Measurements from ENCODE around the gene NR2C2AP.
A peak's percentile ranks its signal among the peaks of the same experiment; 100 is the strongest.

The NR2C2AP gene

DNA sequence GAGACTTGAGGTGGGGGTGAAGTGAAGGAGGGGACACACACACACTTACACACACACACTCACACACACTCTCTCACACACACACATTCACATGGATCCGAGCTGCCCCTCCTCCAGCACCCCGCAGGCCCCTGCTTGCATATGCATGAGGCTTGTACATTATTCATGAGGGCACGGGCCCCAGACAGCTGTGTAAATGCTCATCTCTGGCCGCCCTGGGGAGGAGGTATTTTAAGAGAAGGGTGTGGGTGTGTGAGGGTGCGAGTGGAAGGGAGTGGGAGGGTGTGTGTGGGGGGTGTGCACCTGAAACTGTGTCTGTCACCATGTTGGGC lies 10.9 kb upstream of the NR2C2AP start:
- no peak for DNase-seq

DNA sequence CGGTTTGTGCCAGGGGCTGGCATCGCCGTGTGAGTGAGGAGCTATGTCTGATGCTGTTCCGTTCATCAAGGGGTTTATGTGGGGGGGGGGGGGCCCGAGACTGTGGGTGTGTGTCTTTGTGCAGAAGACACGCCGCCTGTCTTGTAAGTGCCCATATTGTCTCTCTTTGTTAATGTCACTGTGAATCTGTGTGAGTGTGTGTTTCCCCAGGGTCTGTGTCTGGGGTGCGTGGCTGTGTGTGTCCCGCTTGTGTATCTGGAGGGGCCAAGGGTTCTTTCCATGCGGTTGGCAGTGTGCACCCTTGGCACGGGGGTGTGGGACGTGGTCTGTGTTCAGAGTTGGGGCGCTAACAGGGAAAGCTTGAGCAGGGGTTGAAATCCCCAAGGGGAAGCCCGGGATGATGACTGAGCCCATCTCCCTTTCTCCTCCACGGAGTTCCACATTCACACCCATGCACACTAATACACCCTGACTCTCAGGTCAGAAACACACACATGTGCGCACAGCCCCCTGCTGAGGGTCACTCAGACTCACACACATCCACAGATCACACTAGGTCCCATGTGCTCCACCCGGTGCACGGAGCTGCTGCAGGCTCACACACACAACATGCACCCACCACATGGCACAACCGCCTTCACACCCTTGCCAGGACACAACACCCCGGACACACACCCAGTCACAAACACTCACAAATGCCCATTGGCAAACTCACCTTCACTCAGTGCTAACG lies 10.4 kb upstream of the NR2C2AP start:
- DNase-seq: no peak

DNA sequence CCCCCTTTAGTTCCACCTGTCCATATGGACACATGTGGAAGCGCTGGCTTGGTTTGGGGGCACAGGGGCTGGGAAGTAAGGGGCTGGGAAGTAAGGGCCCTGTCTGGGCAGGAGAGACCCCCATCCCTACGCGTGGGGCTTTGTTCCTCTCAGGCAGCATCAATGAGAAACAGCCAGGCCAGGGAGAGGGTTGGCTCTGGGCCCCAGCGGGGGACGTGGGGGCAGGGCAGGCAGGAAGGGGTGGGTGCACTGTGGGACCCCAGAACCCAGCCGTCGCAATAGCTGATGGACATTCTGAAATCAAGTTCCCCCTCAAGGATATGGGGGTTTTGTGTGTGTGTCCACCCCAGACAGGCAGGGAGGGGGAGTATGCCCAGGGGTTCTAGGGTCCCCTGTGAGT lies 9.7 kb upstream of the NR2C2AP start:
- no peak for DNase-seq

DNA sequence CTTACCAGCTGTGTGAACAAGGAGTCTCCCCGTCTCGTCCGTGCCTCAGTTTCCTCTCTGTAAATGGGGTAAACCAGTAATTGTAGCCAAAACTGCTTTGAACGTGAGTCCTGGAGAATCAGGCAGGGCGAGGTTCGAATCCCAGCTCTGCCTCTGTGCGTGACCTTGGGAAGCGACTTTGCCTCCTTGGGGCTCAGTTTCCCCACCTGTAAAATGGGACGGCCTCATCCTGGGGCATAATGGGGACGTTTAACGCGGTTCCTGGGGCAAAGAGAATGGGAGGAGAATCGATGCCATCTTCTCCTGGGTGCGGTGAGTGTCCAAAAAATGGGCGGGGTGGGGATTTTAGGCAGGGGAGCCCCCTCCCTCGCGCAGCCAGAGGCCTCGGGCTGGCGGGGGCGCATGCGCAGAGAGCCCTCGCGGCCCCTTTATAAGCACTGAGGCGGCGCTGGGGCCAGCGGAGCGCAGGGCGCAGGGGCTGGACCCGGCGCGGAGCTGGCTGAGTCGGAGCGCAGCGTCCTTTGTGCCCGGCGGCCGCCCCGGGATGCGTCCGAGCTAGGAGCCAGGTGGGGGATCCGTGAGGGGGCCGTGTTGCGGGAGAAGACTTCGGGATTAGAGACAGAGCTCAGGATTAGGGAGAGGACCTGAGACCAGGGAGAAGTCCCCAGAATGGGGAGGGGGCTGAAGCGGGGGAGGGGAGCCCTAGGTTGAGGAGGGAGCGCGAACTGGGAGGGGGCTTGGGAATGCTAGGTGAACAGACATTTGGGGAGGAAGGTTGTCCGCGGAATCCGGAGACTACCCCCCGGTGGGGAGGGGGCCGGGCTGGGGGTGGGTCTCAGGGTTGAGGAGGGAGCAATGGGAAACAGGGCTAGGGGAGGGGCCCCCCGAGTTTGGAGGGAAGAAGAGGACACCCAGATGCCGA lies 8.5 kb upstream of the NR2C2AP start, which contains the start of gene NCAN:
Gene NCAN, plus strand, starts transcription at position 460 of the 922 bp plus-strand sequence. CDS start 4,996 bp downstream, outside the sequence.
- DNase-seq: peak; percentile 14

DNA sequence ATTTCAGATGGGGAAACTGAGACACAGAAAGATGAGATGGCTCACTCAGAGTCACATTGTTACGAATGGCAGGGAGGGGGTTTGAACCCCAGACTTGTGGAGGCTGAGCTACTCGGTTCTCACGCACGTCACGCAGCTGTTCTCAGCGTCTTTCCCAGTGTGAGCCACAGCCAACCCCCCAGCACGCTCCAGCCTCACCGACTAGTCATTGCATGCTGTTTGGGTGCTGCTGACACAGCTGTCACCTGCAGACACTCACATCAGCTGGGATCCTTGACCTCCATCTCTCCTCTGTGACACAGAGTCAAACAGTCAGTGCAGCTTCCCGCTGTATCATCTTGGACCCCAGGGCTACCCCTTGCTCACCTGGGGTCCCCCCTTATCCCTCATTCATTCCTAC lies 6.2 kb upstream of the NR2C2AP start:
- DNase-seq: peak; percentile 3

DNA sequence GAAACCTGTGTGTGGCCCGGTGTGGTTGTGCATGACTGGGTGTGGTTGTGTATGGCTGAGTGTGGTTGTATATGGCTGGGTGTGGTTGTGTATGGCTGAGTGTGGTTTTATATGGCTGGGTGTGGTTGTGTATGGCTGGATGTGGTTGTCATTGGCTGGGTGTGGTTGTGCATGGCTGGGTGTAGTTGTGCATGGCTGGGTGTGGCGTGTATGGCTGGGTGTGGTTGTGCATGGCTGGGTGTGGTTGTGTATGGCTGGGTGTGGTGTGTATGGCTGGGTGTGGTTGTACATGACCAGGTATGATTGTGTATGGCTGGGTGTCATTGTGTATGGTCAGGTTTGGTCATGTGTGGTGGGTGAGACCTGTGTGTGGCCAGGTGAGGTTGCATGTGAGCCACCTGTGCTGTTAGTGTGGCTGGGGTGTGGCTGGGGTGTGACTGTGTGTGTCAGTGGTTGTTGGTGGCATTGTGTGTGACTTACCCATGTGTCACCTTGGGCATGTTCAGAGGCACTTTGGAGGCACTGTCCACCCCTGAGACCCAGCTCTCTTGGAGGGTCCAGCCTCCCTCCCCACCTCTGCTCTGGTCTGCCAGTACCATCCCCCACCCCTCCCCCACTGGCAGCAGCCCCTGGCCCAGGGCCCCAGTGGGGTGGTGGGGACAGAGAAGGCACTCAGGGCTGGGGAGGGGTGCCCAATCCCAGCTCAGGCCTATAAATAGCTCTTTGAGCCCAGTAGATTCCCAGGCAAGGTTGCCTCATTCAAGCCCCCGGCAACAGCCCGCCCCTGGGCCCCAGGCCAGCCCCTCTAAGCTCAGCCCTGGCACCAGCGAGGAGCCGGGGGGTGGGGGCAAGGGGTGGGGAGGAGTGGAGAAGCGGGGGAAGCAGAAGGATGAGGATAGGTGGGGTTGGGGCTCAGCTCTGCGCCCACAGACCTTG lies 4.7 kb upstream of the NR2C2AP start:
- no peak for DNase-seq

DNA sequence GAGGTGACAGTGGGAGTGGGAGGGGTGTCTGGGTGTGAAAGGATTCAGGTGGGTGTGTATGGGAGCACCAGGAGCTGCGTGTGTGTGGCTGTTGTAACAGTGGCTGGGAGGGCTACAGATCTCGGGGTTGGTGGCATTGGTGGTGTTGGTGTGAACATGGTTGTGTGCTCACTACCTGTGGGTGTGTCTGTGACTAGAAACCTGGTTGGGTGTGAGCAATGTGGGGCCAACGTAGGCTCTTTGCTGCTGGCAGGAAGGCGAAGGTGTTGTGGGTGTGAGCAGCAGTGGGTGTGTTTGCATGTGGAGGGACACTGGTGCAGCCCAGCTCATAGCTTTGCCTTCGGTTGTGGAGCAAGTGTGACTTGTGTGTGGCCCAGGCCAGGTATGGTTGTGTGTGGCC lies 3.7 kb upstream of the NR2C2AP start:
- DNase-seq: no peak

DNA sequence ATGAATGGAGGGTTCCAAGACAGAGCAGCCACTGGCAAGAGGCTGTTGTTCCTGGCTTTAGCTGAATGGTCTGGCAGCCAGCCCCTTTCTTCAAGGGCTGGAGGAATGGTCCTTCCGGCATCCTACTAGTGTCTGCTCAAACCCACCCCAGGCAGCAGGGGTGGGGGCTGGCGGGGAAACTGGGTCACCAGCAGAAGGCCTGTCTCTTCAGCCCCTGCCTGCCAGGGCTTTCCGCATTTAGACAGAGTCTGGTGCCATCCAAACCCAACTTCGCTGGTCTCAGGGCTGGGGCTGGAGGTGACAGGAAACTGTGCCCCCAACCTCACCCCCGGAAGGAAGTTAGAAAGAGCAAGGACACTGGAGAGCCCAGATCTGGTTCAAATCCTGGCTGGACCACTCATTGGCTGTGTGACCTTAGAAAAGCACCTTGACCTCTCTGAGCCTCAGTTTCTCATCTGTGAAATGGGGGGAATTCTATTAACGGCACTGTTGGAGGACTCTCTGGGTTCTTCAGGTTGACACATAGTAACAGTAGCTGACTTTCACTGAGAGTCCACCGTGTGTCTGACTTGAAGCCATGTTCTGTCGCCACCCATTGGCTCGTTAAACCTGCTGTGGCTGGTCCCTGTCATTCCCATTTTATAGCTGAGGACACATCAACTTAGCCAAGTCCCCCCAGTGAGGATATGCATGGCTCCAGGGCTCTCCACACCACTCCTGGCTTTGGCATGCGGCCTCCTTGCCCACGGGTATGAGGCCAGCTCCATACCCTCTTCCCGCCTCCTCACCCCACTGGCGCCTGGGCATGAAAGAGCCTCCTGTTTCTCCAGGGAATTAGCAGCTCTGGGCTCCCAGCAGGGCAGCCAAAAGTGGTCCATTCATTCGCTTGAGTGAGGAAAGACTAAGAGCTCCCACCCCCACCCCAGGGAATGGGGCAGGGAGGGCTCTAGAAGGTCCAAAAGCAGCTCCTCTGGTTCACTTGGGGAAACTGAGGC lies 2.5 kb upstream of the NR2C2AP start:
- DNase-seq: no peak

DNA sequence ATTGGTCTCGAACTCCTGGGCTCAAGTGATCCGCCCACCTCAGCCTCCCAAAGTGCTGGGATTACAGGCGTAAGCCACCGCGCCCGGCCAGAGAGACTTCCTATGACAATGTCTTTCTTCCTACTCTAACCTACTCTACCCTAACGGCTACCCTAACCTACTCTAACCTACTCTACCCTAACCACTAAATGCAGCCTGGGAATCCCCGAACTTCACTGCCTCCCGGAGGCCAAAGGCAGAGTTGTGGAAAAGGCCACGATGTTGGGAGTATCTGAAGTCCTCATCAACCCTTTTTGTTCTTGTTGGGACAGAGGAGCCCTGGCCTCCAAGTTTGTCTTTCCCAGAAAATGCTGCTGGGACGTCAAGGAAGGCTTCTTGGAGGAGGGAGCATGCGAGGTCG lies 967 bp upstream of the NR2C2AP start:
- no peak for DNase-seq

DNA sequence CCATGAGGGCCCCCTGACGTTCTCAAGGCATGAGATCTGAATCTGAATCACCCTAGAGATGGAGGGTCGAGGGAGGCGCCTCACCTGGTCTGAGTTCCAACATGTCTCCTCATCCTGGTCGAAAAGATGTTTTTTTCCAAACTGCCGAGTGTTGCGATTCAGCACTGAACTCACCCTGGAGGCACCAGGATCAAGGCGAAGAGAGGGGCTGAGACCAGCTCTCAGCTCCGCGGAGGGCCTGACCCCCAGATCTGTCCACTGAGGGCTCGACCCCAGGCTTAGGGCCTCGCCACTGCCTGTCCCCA lies 555 bp downstream of the NR2C2AP start:
- no peak for DNase-seq

DNA sequence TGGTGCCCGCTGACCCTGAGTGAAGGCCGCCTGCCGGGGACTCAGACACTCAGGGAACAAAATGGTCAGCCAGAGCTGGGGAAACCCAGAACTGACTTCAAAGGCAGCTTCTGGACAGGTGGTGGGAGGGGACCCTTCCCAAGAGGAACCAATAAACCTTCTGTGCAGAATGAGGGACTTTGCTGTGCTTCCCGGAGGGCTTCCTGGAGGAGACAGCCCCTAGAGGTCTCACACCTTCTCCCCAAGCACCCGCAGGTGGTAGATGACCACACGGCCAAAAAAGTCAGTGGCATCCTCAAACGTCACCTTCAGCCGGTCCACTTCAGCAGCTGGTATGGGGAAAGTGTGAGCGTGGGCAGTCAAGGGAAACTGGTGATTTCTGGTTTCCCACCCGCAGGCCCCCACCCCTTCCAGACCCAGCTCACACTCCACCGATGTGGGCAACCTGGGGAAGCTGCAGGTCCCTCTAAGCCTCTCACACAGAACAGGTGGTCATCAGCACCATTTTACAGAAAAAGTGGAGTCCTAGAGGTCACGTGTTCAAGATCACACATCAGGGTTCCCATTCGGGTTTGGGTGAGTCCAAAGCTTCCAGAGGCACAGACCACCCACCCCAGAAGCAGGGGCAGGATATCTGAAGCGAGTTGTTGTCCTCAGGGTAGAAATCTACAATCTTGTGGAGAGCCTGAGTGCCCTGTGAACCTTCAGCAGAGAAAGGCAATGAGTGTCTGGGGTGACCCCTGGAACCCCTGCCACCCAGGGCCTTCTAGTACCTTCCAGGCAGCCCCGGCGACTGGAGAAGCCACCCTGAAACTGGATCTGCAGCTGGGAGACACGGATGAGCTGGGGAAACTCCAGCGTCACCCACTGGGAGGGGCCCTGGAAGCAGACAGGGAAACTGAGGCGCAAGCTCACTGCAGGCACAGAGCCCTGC lies 1.2 kb downstream of the NR2C2AP start:
- DNase-seq: no peak

DNA sequence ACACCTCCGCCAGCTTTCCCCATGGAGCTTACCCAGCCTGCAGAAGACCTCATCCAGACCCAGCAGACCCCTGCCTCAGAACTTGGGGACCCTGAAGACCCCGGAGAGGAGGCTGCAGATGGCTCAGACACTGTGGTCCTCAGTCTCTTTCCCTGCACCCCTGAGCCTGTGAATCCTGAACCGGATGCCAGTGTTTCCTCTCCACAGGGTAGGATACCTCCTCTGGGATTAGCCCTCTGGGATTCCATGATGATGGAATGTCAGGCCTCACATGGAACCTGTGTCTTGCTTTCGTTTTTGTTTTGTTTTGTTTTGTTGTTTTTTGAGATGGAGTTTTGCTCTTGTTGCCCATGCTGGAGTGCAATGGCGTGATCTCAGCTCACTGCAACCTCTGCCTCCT lies 9.3 kb downstream of the NR2C2AP start:
- no peak for DNase-seq

DNA sequence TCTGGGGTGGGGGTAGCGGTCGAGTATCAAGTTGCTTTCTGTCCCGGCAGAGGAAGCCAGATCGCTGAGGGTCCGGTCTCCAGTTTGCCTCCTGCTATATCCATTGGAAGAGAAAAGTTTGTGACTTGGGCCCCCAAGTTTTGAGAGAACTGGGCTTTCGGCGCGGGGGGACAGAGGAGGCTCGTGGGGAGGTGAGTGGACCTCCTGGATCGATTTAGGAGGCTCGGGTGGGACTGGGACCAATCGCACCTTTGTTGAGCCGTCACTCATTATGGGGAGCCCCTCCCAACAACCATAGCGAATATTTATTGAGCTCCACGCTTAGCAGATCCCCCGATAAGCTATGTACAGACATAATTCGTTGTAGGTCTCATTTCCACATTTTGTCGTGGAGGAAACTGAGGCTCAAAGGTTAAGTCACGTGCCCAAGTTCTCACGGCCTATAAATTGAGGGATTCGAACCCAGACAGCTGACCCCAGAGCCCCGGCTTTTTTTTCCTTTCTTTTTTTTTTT lies 10.2 kb downstream of the NR2C2AP start:
- DNase-seq: no peak

DNA sequence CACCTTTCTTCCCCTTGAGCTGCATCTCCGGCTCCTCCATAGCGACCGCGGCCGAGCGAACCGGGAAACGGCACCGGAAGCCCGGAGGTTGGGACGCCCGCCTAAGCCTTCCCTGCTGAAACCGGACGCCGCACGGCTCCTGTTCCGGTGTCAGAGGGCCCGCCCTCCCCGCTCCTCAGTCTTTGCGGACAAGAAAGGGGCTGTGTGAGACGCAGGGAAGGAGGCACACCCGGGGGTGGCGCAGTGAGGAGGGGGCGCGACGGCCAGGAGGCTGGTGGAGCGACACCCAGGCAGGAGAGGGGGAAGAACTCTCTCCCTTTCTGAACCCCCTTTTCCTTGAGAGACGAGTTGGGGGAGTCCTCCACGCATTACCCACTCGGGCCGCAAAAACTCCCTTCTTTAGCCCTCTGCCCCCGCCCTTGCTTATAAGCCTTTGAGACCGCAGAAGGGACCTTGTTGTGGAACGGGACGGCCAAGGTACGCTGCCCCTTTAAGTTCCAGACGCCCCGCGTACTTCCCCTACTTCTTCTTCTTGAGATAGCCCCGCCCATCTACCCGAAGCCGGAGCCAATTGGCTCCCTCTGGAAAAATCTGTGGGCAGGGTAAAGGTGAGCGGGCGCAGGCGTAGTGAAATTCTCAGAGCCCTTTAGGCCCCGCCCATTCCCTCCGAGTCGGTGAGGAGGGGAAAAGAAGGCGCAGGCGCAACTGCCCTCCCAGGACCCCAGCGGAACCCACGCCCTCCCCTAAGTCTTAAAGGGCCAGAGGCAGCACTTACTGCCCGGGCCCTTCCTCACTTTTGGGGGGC lies 10.9 kb downstream of the NR2C2AP start, which contains the start of the genes BORCS8 and RFXANK:
Gene BORCS8, minus strand, starts transcription at position 75 of the 805 bp plus-strand sequence. Its CDS starts 35 bp downstream, at position 40.
Gene RFXANK, plus strand, starts transcription at position 181 of the 805 bp plus-strand sequence. CDS start 1,689 bp downstream, outside the sequence.
- DNase-seq: peak; percentile 97

DNA sequence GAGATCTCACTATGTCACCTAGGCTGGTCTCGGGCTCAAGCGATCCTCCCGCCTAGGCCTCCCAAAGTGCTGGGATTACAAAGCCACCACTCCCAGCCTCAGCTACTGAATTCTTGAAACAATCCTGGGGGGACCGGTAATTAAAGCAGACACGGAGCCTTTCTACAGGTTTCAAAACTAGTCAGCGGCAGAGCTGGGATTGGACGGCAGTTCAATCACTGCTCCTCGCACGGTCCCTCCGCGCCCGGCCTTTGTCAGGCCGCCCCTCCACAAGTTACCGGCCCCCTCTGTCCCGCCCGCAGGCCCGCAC lies 11.5 kb downstream of the NR2C2AP start:
- DNase-seq: no peak

DNA sequence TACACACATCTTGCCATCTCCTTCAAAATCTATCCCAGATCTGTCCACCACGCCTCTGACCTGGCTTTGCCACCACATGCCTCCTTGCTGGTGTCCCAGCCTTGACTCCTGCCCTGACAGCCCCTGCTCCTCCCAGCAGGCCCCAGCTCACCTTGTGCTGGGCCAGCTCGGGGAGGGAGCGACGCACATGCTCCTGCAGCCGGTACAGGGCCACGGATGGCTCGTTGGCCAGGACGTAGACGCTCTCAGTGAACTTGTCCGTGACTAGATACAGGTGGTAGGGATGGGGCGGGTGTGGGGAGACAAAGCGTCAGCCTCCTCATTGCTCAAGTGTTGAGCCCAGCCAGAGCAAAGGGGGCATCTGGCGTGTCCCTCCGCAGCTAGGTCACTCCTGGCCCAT lies 16.5 kb downstream of the NR2C2AP start:
- DNase-seq: no peak

DNA sequence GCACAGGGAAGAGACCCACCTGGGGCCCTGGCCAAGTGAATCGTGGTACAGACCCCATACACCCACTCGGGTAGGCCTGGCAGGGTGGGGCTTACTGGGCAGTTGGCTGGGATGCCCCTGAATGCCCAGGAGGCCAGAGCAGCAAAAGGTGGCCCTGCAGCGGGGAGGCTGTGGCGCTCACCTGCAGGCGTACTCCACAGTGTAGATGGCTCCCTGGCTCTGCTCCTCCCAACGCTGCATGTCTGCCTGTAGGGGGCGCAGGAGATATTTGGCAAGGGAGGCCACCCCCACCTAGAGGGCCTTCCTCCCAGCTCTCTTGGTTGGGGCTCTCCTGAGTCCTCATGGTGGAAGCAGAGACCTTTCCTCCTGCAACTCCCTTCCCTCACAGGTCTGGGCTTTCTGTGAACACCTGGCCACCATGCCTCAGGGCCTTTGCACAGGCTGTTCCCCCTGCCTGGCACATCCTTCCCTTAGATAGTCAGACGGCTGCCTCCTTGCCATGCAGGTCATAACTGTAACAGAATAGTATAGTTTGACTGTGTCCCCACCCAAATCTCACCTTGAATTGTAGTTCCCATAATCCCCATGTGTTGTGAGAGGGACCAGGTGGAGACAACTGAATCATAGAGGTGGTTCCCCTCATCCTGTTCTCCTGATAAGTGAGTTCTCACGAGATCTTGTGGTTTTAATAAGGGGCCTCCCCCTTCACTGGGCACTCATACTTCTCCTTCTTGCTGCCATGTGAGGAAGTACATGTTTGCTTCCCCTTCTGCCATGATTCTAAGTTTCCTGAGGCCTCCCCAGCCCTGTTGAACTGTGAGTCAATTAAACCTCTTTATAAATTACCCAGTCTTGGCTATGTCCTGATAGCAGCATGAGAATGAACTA lies 17.1 kb downstream of the NR2C2AP start:
- DNase-seq: no peak

DNA sequence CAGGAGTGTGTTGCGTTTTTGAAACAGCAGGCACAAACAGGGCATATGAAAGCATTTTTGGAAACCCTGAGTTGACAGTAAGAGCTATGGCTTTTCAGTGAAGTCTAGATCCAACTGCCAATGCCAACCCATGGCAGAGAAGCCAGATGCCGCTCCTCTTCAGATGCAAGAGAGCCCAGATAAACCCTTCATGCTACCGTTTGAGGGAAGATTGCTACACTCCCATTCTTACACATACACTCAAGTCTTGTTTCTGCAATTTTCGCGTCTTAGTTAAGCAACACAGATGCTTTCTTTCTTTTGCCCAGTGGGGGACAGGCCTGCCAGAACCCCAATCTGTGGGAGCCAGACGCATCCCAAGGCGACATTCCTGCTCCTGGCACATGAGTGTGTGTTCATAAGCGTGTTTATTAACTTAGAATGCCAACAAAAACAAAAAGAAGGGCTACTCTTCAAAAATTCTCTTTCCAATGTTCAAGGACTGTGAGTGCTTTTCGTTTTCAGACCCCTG lies 21.7 kb downstream of the NR2C2AP start:
- no peak for DNase-seq
